Retinal pigment epithelial cell (primary cell): ENCODE measurements around the gene TMEM163.
A peak's percentile ranks its signal among the peaks of the same experiment; 100 is the strongest.

ENCODE experiments used
- DNase-seq: peaks from one replicate; pipeline ENCODE4 v3.0.0-alpha.2; 2010; ENCODE audit warnings: low read depth
- H3K4me3 ChIP-seq: 2 replicates; pipeline ENCODE4 v1.5.1; 2011; ENCODE audit warnings: mild to moderate bottlenecking, low read length, control low read depth, moderate library complexity
- TF ChIP-seq, protein P1 (sequence below): conservative IDR thresholded peaks from 2 replicates; pipeline ENCODE4 v1.5.1; 2011; ENCODE audit warnings: low read depth, low read length, control low read depth, inconsistent platforms

The TMEM163 gene

DNA sequence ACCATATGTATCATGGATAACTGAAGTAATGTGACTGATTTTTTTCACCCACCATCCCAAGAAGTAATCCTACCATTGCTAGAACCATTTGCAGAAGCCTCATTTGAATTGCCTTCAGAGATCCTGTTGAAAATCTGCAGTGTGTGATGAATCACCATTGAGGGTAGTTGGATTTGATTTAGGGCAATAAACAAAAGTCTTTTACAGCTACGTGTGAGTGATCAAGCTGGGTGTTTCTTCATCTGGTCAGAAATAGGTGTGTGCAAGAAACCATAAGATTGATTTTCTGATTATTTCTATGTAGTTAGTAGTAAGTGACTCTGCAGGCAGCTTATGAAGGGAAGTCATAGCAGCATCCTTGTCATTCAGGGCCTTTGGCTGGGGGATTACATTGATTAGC, 305.4 kb downstream of the TMEM163 start:
- TF ChIP-seq, protein P1, sequence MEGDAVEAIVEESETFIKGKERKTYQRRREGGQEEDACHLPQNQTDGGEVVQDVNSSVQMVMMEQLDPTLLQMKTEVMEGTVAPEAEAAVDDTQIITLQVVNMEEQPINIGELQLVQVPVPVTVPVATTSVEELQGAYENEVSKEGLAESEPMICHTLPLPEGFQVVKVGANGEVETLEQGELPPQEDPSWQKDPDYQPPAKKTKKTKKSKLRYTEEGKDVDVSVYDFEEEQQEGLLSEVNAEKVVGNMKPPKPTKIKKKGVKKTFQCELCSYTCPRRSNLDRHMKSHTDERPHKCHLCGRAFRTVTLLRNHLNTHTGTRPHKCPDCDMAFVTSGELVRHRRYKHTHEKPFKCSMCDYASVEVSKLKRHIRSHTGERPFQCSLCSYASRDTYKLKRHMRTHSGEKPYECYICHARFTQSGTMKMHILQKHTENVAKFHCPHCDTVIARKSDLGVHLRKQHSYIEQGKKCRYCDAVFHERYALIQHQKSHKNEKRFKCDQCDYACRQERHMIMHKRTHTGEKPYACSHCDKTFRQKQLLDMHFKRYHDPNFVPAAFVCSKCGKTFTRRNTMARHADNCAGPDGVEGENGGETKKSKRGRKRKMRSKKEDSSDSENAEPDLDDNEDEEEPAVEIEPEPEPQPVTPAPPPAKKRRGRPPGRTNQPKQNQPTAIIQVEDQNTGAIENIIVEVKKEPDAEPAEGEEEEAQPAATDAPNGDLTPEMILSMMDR: no peak
- DNase-seq: no peak
- H3K4me3 ChIP-seq: no peak overlapping the region

DNA sequence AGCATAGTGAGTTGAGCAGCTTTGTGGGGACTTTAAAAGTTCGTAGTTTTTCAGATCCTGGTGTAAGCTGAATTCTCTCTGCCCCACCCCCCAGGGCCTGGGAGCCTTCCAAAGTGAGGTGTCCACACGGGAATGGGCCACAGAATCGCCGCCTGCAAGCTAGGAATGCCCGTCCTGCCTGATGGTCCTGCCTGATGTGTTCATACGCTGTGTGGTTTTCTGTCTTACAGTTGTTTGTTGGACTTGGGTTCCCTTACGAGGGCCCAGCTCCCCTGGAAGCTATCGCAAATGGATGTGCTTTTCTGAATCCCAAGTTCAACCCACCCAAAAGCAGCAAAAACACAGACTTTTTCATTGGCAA, 306.2 kb downstream of the TMEM163 start:
- DNase-seq: no peak
- no peak overlapping the region for H3K4me3 ChIP-seq
- TF ChIP-seq, protein P1: no peak

DNA sequence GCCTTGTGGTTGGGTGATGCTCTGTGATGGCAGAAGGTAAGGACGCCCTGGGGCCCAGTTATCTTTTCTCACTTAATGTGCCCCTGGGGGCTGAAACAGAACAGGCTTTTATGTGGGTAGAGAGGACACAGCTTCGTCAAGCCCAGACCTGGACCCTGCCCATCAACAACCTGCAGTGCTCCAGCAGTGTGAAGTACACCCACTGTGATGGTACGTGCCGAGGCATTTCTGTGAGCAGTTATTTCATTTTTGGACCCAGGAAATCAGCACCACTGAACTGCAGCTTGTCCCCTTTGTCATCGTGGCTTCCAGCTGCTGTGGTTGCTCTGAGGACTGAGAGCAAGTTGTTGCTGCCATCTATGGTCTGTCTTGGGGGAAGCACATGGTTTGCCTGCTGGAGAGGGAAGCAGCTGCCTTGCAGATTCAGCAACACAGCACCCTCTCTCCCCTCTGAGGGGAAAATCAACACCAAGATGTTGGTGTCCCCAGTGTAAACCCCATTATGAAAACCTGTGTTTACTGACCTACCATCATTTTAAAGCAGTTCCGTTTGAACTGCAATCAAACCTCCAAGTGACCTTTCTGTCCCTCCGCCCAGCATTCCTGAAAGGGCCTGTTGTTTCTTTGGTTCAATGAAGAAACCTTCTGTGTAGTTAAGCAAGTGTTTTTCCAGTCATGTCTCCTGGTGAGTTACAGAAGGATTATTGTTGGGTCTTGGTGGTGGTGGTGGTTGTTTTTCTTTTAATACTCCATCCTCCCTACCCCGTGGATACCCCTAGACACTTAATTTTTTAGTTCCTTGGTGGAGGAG, 306.8 kb downstream of the TMEM163 start:
- H3K4me3 ChIP-seq: no peak overlapping the region
- DNase-seq: peak; percentile 46
- TF ChIP-seq, protein P1: peak; percentile 77

DNA sequence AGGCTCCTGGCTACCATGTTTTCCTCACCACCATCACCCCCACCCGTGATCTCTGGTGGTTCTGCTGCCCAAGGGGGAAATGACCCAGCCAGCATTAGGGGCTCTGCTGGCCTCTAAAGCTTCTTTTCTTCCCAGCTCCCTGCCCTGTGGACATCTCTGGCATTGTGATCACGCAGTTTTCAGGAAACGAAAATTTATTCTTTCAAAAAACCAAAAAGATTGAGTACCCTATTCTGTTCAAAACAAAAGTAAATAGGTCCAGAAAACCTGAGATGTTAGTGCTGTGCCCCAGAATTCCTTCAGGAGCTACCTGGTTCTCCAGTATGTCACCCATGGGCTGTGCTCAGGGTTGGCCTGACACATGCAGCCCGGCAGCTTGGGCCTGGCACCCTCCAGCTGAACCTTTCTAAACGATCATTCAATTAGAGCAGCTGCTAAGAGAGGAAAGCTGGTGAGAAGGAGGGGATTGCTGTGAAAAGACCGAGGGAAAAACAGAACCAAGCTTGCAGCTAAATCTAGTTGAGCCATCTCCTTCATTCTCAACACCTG, 307.4 kb downstream of the TMEM163 start:
- TF ChIP-seq, protein P1: no peak
- H3K4me3 ChIP-seq: no peak overlapping the region
- no peak for DNase-seq

DNA sequence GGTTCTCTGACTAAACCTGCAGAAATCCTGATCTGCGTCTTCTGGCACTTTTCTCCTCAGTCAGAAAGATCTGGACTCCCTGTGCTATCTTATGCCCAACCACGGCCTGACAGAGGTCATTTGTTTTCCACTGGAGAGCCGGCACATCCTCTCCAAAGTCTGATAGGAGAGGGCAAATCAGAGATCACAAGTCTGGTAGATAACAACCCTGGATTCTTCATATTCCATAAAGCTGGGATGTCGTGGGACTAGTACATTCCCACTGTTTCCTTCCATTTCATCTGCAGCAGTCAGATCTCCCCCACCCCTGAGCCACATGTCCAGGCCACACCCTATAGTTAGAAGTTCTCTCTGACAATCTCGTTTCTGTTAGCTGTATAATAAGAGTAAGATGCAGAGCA, 308.0 kb downstream of the TMEM163 start:
- TF ChIP-seq, protein P1: no peak
- H3K4me3 ChIP-seq: no peak overlapping the region
- DNase-seq: no peak

DNA sequence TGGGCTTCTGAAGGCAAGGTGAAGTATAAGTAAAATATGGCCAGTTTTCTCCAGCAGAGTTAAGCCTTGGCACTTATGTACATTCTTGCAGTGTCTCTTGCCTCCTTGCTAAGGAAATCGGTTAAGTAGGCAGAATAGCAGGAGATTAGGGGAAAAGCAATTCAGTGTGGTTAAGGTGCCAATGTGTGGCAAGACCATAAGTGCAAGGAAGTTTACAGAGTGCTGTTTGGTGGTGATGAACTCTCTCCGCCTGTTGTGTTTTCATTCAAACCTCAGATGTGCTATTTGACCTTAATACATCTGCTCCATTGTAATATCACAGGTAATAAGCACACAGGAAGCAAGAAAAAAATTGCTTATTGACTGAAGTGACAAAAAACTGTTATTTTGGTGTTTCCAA, 308.8 kb downstream of the TMEM163 start:
- TF ChIP-seq, protein P1: no peak
- no peak overlapping the region for H3K4me3 ChIP-seq
- no peak for DNase-seq

DNA sequence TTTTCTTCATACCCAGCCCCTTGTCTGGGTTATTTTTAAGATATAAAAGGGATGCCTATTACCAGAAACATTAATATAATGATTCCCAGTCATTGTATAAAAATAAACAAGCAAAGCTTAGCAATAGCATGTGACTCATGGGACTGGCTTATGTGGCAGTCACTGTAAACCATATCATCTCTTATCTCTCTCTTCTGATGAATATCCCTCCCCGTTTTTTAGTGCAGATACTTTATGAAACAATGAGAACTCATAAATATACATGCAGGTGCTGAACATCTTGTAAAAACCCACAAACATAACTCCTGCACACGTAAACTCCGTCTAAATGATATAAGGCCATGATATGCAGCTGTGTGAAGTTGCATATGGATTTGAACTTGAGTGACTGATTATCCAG, 310.0 kb downstream of the TMEM163 start:
- H3K4me3 ChIP-seq: no peak overlapping the region
- no peak for DNase-seq
- TF ChIP-seq, protein P1: no peak
